BJ (cell line): ENCODE results near the gene ADGRV1. TPM values are rescaled to one million over a fixed set of nuclear protein-coding genes. Genes with fewer than 3 reads are reported as not detected.
A peak's percentile ranks its signal among the peaks of the same experiment; 100 is the strongest.

Experiments used
- CTCF ChIA-PET: fragments of 350-600 bp; formaldehyde crosslinking; extraction: SDS; loops from one replicate; lab custom pipeline; 2021; ENCODE audit warnings: antibody characterized with exemption, inconsistent platforms; lab: Yijun Ruan, JAX
- POLR2A ChIA-PET: fragments of 300-600 bp; sonication (Branson Sonifier 250); formaldehyde crosslinking; extraction: SDS; loops from one replicate; lab custom pipeline; 2021; ENCODE audit warnings: antibody characterized with exemption; lab: Charles Lee
- DNase-seq: peaks from one replicate; pipeline ENCODE4 v3.0.0-alpha.2; 2011; ENCODE audit warnings: low read depth
- H3K27me3 ChIP-seq: 2 replicates; pipeline ENCODE4 v1.6.0; 2011; ENCODE audit warnings: low read length; ENCODE audit not compliant: control insufficient read depth, insufficient read depth
- H3K36me3 ChIP-seq: 2 replicates; pipeline ENCODE4 v1.5.1; 2011; ENCODE audit warnings: low read length; ENCODE audit not compliant: control insufficient read depth, insufficient read depth
- H3K4me3 ChIP-seq: 2 replicates; pipeline ENCODE4 v1.5.1; 2011; ENCODE audit warnings: low read depth, mild to moderate bottlenecking, control low read depth, low read length
- polyA plus RNA-seq: library from polyadenylated mRNA; depleted of rRNA; stranded (reverse); fragments of >200 nt; gene quantifications from 2 replicates; pipeline ENCODE4 v1.2.3, GENCODE V29; 2011
- TF ChIP-seq, protein P1 (sequence below): IDR thresholded peaks from 2 replicates; pipeline ENCODE4 v1.5.1; 2011; ENCODE audit warnings: low read depth, mild to moderate bottlenecking, control low read depth, inconsistent platforms, low read length, moderate library complexity; ENCODE audit not compliant: insufficient read depth

ADGRV1 gene
- polyA plus RNA-seq, 1 experiment = 0.15 TPM

DNA sequence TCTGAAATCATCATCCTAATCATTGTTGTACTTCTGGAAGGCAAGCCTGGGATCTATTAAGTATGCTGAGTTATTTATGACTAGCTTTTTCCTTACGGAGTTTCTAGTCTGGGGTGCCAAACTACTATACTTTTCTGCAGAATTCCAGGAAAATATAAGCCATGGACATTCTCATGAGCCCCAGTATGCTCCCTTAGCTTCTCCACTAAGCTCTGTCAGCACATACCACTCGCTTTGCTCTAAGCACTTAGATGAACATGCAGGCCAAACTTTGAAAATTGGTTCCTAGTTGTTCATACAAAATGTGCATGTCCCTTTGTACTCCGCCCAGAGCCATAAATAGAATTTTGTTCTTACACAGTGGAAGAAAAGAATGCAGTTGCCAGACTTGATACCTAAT lies 539.9 kb downstream of the ADGRV1 start:
- POLR2A ChIA-PET = no interaction called here
- TF ChIP-seq, protein P1, sequence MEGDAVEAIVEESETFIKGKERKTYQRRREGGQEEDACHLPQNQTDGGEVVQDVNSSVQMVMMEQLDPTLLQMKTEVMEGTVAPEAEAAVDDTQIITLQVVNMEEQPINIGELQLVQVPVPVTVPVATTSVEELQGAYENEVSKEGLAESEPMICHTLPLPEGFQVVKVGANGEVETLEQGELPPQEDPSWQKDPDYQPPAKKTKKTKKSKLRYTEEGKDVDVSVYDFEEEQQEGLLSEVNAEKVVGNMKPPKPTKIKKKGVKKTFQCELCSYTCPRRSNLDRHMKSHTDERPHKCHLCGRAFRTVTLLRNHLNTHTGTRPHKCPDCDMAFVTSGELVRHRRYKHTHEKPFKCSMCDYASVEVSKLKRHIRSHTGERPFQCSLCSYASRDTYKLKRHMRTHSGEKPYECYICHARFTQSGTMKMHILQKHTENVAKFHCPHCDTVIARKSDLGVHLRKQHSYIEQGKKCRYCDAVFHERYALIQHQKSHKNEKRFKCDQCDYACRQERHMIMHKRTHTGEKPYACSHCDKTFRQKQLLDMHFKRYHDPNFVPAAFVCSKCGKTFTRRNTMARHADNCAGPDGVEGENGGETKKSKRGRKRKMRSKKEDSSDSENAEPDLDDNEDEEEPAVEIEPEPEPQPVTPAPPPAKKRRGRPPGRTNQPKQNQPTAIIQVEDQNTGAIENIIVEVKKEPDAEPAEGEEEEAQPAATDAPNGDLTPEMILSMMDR = no peak
- Histone ChIP-seq H3K36me3 (no peaks in the 10 kb centered on the region), H3K4me3 (no peak overlapping the region), H3K27me3 (no peaks in the 10 kb centered on the region)
- DNase-seq = no peak
- CTCF ChIA-PET = interaction anchor here (0.7 to 2.2 kb wide), 5 partner anchors 116 to 289 kb away, joined by 3 to 24 read pairs (median 4); no protein-coding TSS in a partner anchor

DNA sequence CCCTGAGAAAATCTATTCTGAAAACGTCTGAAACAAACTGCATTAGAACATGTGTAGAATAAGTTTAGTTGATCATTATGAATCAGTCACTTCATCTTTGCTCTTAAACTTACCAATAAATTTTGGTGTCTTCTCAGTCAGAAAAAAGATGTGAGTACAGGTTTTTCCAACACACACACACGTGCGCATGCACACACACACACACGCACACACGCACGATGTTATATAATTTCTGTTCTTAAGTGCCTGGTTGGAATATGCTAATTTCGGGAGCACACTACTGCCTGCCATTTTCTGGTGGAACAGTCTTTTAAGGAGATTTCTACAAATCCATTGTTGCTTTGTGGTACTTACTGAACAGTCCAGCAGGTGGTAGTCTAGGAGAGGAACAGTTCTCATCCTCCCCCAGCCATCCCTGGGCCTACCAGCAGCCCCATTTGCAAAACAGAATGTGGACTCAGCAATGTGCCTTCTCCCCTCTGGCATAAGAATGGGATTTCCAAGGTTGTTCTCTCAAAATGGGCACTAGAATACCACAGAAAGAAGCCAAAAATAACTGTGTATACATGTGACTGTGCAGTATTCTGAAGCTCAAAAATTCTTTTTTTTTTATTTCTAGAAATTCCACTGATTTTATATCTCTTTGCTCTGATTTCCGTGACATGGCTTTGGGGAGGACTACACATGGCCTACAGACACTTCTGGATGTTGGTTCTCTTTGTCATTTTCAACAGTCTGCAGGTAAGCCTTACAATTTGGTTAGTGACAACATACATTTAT lies 543.2 kb downstream of the ADGRV1 start:
- CTCF ChIA-PET = interaction anchor here (0.6 to 4.6 kb wide), 8 partner anchors 10 to 291 kb away, joined by 3 to 70 read pairs (median 4); partner anchors contain the start of gene ARRDC3
- Histone ChIP-seq H3K4me3 (no peak overlapping the region), H3K27me3 (no peaks in the 10 kb centered on the region), H3K36me3 (no peaks in the 10 kb centered on the region)
- no peak for DNase-seq
- POLR2A ChIA-PET = interaction anchor here (0.6 kb wide), 1 partner anchor 282 kb away, joined by 4 read pairs; the partner anchor contains the start of gene ARRDC3
- TF ChIP-seq, protein P1 = peak; percentile 77

DNA sequence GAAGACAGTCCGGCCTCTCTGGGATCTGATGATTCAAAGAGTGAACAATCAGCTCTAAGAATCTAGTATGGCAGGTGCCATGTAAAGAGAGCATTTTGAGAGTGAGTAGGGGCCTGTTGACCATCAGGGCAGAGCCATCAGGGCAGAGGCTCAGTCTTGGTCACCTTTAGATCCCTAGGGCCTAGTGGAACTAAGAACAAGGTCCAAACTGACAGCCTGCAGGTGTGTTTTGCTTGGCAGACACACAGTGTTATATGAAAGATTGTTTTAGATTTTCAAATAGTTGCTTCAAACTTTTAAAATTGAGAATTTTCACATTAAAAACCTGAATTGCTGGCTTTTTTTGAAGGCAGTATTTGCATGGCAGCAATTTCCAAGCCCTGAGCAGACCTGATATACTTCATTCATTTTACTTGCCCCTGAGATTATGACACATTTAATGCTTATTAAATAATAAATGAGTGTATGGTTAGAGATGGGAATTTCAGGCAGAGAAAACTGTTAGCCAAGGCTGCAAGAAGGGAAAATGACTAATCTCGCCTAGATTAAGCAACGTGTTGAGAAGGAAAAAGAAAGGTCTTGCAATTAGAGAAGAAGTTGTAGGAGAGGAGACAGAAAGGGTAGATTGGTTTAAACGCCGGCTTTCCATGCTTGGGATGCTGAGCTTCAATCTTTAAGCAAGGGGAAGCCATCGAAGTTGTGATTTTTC lies 544.9 kb downstream of the ADGRV1 start:
- CTCF ChIA-PET = interaction anchor here (1.1 to 4.6 kb wide), 6 partner anchors 16 to 317 kb away, joined by 3 to 70 read pairs (median 4); partner anchors contain the start of gene ARRDC3
- Histone ChIP-seq H3K4me3 (no peak overlapping the region), H3K36me3 (no peaks in the 10 kb centered on the region), H3K27me3 (no peaks in the 10 kb centered on the region)
- no peak for DNase-seq
- POLR2A ChIA-PET = no interaction called here
- TF ChIP-seq, protein P1 = no peak

DNA sequence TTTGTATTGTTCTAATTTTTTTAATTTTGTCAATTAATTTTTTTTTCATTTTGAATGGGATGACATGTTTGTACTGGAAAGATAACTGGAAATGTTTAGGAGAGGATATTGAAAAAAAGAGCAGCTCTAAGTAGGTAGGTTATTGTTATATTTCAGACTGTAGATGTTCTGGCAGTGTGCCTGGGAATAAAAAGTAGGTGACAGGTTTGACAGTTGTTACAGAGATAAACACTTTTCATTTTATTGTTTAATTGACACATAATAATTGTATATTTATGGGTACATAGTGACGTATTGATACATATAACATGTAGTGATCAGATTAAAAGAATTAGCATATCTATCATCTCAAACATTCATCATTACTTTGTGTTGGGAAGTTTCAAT lies 545.5 kb downstream of the ADGRV1 start:
- Histone ChIP-seq H3K27me3 (no peaks in the 10 kb centered on the region), H3K4me3 (no peak overlapping the region), H3K36me3 (no peaks in the 10 kb centered on the region)
- TF ChIP-seq, protein P1 = no peak
- DNase-seq = no peak
- ChIA-PET POLR2A (no interaction called here), CTCF (interaction anchor here (1.0 to 4.6 kb wide), 5 partner anchors 16 to 317 kb away, joined by 3 to 70 read pairs (median 3); partner anchors contain the start of gene ARRDC3)
